ENCODE results near the gene GXYLT1.

DNA sequence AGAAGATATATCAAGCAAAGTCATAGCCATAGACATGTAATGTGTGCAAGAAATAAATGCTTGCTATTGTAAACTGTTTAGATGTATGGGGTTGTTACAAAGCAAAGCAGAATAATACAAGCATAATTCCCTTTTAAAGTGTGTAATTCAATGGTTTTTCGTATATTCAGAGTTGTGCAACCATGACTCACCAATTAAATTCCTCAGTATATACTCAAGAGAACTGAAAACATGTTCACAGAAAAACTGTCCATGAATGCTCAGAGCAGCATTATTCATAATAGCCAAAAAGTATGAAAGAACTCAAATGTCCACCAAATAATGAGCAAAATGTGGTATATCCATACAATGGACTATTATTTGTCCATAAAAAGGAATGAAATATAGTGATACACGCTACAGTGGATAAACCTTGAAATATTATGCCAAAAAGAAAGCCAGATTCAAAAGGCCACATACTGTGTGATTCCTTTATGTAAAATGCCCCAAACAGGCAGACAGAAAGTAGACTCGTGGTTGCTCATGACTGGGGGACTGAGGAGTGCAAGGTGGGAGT, 9.3 kb downstream of the GXYLT1 start:
- TF ChIP-seq EZH2phosphoT487 (IDR thresholded peaks at IDR 0.05; ENCODE audit: insufficient read depth, low read depth) (no peak), EZH2 (IDR thresholded peaks at IDR 0.05; ENCODE audit: insufficient read depth, poor library complexity, severe bottlenecking) (no peak)

Data from GM23248 (cell line).